Calu3 (cell line): ENCODE measurements around the gene RGSL1. TPM values are rescaled to one million over a fixed set of nuclear protein-coding genes. Genes with fewer than 3 reads are reported as not detected.

ENCODE experiments used
- BruUV-seq: library from RNA; stranded (reverse); fragments of 400-500 nt; replicated peaks from 2 replicates; lab custom pipeline; 2021; lab: Mats Ljungman, UMichigan
- CTCF ChIA-PET: fragments of 300-600 bp; sonication (Branson Sonifier 250); formaldehyde crosslinking; loops from one replicate; lab custom pipeline; 2022; ENCODE audit warnings: antibody characterized with exemption; lab: Charles Lee
- DNase-seq: peaks from one replicate; pipeline ENCODE4 v3.0.0; 2022
- H3K27ac Mint-ChIP-seq: one replicate; pipeline ENCODE4 v1.8.0; 2022; ENCODE audit warnings: mixed read lengths; ENCODE audit not compliant: unreplicated experiment
- H3K27me3 Mint-ChIP-seq: one replicate; pipeline ENCODE4 v1.8.0; 2022; ENCODE audit warnings: mixed read lengths; ENCODE audit not compliant: unreplicated experiment
- H3K36me3 Mint-ChIP-seq: one replicate; pipeline ENCODE4 v1.8.0; 2022; ENCODE audit warnings: mild to moderate bottlenecking, moderate library complexity, mixed read lengths; ENCODE audit not compliant: insufficient read depth, unreplicated experiment
- H3K4me1 Mint-ChIP-seq: one replicate; pipeline ENCODE4 v1.8.0; 2022; ENCODE audit warnings: mild to moderate bottlenecking, low read depth, mixed read lengths; ENCODE audit not compliant: unreplicated experiment
- H3K4me3 Mint-ChIP-seq: one replicate; pipeline ENCODE4 v1.8.0; 2022; ENCODE audit warnings: mild to moderate bottlenecking, low read depth, moderate library complexity, mixed read lengths; ENCODE audit not compliant: unreplicated experiment
- H3K9me3 Mint-ChIP-seq: one replicate; pipeline ENCODE4 v1.8.0; 2022; ENCODE audit warnings: low read depth, mixed read lengths; ENCODE audit not compliant: unreplicated experiment
- intact Hi-C: fragments of 100-400 bp; cut with micrococcal nuclease; formaldehyde crosslinking; loops from one replicate; pipeline ENCODE4 v1.10.0; 2022; ENCODE audit not compliant: unreplicated experiment
- total RNA-seq: library from RNA; stranded (reverse); gene quantifications from 2 replicates; pipeline ENCODE4 v1.2.3, GENCODE V29; 2022
- TF ChIP-seq, protein P1 (sequence below): fragments of 200-600 bp; IDR thresholded peaks from one replicate; pipeline ENCODE4 v1.8.0; 2022; ENCODE audit warnings: antibody characterized with exemption; ENCODE audit not compliant: unreplicated experiment

The RGSL1 gene
- total RNA-seq, 1 experiment from 2014 or later, result not detected

DNA sequence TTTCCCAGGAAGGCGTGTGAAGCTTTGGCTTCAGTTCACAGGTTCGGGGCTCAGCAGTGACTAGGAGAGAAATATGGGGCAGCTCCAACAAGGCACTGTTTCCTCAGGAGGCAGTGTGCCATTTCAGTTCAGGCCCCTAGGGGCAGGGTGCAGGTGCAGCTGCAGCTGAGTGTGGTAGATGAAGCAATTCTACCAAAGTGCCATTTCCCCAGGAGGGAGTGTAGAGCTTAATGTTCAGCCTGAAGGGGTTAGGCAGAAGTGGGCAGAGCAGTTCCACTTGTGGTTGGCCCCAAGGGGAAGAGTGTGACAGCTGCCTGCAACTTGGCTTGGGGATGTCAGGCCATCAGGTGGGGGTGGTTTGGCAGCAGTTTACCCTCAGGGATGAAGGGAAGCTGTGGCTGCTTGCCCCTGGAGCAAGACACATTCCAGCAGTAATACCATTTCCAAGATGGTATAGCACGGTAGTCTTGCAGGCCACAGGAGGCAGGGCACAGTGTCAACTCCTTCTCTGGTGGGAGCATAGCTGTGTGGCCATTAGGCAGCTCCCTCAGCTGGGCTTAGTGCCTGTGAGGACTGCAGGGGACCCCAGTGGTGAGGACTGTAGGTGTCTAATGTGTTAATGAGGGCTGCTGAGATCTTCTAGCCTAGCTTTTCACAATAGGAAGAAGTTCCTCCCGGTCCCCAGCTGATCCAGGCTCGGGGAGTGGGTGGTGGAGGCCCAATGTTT, 34.7 kb downstream of the RGSL1 start:
- H3K36me3 Mint-ChIP-seq, result no peaks in the 10 kb centered on the region
- intact Hi-C loops, result no loop called here
- peak; percentile 44 for DNase-seq
- TF ChIP-seq, protein P1, sequence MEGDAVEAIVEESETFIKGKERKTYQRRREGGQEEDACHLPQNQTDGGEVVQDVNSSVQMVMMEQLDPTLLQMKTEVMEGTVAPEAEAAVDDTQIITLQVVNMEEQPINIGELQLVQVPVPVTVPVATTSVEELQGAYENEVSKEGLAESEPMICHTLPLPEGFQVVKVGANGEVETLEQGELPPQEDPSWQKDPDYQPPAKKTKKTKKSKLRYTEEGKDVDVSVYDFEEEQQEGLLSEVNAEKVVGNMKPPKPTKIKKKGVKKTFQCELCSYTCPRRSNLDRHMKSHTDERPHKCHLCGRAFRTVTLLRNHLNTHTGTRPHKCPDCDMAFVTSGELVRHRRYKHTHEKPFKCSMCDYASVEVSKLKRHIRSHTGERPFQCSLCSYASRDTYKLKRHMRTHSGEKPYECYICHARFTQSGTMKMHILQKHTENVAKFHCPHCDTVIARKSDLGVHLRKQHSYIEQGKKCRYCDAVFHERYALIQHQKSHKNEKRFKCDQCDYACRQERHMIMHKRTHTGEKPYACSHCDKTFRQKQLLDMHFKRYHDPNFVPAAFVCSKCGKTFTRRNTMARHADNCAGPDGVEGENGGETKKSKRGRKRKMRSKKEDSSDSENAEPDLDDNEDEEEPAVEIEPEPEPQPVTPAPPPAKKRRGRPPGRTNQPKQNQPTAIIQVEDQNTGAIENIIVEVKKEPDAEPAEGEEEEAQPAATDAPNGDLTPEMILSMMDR, result peak; percentile 67
- H3K9me3 Mint-ChIP-seq, result no peaks in the 10 kb centered on the region
- no peaks in the 10 kb centered on the region for H3K4me1 Mint-ChIP-seq
- no peak overlapping the region for H3K27ac Mint-ChIP-seq
- peaks cover 16% of the 10 kb centered on the region for H3K27me3 Mint-ChIP-seq
- no peak overlapping the region for H3K4me3 Mint-ChIP-seq
- BruUV-seq, result no TSS peak
- CTCF ChIA-PET, result interaction anchor here (1.3 kb wide), 1 partner anchor 298 kb away, joined by 3 read pairs; no protein-coding TSS in a partner anchor

DNA sequence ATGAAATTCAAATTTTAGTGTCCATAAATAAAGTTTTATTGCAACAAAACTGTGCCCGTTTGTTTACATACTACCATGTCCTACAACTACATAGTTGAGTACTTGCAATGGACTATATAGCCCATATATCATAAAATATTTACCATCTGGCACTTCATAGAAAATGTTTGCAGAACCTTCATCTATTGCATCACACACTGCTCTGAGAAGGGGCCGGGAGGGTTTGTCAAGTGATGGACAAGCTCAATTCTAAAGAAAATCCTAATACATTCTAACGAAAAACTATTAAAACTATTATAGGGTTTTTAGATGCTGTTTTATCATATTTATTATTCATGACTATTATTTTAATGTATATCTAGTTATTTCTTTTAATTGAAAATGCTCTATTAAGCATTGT, 35.9 kb downstream of the RGSL1 start:
- Mint-ChIP-seq H3K4me3 (no peak overlapping the region), H3K4me1 (no peaks in the 10 kb centered on the region), H3K36me3 (no peaks in the 10 kb centered on the region), H3K27me3 (peaks cover 16% of the 10 kb centered on the region), H3K27ac (no peak overlapping the region), H3K9me3 (no peaks in the 10 kb centered on the region)
- no peak for DNase-seq
- intact Hi-C loops, result no loop called here
- TF ChIP-seq, protein P1, result no peak
- no TSS peak for BruUV-seq
- CTCF ChIA-PET, result interaction anchor here (1.1 kb wide), 1 partner anchor 116 kb away, joined by 3 read pairs; no protein-coding TSS in a partner anchor

DNA sequence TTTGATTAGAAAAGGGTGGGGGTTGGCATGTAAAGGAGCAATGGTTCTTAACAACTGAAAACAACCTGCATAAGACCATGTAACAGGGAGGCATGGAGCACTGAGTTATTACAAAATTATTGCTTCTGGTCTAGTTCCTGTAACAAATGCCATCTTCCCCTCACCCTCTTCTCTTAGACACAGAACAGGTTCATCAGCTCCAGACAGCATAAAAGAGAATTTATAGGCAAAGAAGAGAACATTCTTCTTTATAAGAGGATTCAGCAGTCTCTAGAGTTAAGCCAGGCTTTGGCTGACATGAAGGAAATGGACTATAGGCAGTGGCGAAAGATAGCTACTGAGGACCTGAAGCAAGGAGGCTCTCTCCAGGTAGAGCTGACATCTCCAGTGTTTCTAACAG, 38.9 kb downstream of the RGSL1 start:
- CTCF ChIA-PET, result no interaction called here
- Mint-ChIP-seq H3K27me3 (peaks cover 30% of the 10 kb centered on the region), H3K4me3 (no peak overlapping the region), H3K36me3 (no peaks in the 10 kb centered on the region), H3K9me3 (no peaks in the 10 kb centered on the region), H3K4me1 (no peaks in the 10 kb centered on the region), H3K27ac (no peak overlapping the region)
- no TSS peak for BruUV-seq
- intact Hi-C loops, result no loop called here
- TF ChIP-seq, protein P1, result no peak
- no peak for DNase-seq

DNA sequence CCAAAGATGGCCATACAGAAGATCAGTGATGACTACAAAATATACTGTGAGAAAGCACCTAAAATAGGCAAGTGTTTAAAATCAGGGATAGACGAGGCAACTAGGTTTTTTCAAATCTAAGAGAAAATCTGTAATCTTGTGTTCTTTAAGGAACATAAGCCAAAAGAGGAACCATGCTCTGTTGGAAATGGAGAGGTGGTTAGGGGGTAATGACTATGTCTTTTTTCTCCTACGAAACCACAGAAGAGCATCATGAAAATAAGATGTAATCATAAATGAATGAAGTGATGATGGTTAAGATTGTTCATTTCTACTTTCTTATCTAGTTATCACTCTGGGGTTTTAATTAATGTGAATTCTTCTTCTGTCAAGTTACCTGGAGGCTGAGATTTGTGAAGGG, 43.1 kb downstream of the RGSL1 start:
- H3K27me3 Mint-ChIP-seq, result peaks cover 23% of the 10 kb centered on the region
- H3K36me3 Mint-ChIP-seq, result no peaks in the 10 kb centered on the region
- DNase-seq, result no peak
- H3K27ac Mint-ChIP-seq, result no peak overlapping the region
- intact Hi-C loops, result no loop called here
- no TSS peak for BruUV-seq
- TF ChIP-seq, protein P1, result no peak
- no peaks in the 10 kb centered on the region for H3K4me1 Mint-ChIP-seq
- H3K9me3 Mint-ChIP-seq, result no peaks in the 10 kb centered on the region
- CTCF ChIA-PET, result no interaction called here
- H3K4me3 Mint-ChIP-seq, result no peak overlapping the region
